Liver (tissue), 9 donors: ENCODE data around the gene PLXNA2. TPM values are rescaled to one million over a fixed set of nuclear protein-coding genes. Genes with fewer than 3 reads are reported as not detected.
A peak's percentile ranks its signal among the peaks of the same experiment; 100 is the strongest.

Experiments used
- DNase-seq: peaks from one replicate; pipeline ENCODE4 v3.0.0-alpha.2; 2017; ENCODE audit warnings: low spot score
- H3K27ac ChIP-seq, 2 donors: one replicate each; pipeline ENCODE4 v1.7.0; 2013; ENCODE audit warnings: inconsistent platforms in 2 of 2, low read length in 2 of 2, control low read depth in 1 of 2, low read depth in 1 of 2, mild to moderate bottlenecking in 1 of 2
- H3K27me3 ChIP-seq, 4 donors: one replicate each; pipeline versions ENCODE4 v1.6.1 to v1.7.0; 2013; ENCODE audit warnings: low read length in 3 of 4, inconsistent platforms in 1 of 4, mild to moderate bottlenecking in 1 of 4, moderate library complexity in 1 of 4; ENCODE audit not compliant: control insufficient read depth in 4 of 4, insufficient read depth in 4 of 4
- H3K36me3 ChIP-seq, 4 donors: one replicate each; pipeline versions ENCODE4 v1.6.1 to v1.7.0; 2013; ENCODE audit warnings: low read length in 3 of 4, mild to moderate bottlenecking in 3 of 4, low read depth in 1 of 4, moderate library complexity in 1 of 4; ENCODE audit not compliant: control insufficient read depth in 4 of 4, insufficient read depth in 3 of 4
- H3K4me1 ChIP-seq, 4 donors: one replicate each; pipeline versions ENCODE4 v1.6.1 to v1.7.0; 2013; ENCODE audit warnings: low read length in 3 of 4, mild to moderate bottlenecking in 3 of 4, moderate library complexity in 1 of 4; ENCODE audit not compliant: control insufficient read depth in 4 of 4, insufficient read depth in 4 of 4
- H3K4me3 ChIP-seq, 3 donors: one replicate each; pipeline versions ENCODE4 v1.6.1 to v1.7.0; 2013; ENCODE audit warnings: low read length in 3 of 3, control low read depth in 1 of 3, low read depth in 1 of 3, mild to moderate bottlenecking in 1 of 3
- H3K9ac ChIP-seq, 2 donors: one replicate each; pipeline ENCODE4 v1.7.0; 2013; ENCODE audit warnings: low read length in 2 of 2, mild to moderate bottlenecking in 2 of 2, moderate library complexity in 2 of 2, control low read depth in 1 of 2, low read depth in 1 of 2
- H3K9me3 ChIP-seq, 4 donors: one replicate each; pipeline versions ENCODE4 v1.6.1 to v1.7.0; 2013; ENCODE audit warnings: low read length in 3 of 4; ENCODE audit not compliant: control insufficient read depth in 4 of 4
- ATF3 ChIP-seq: IDR thresholded peaks from 2 replicates; pipeline ENCODE4 v1.6.1; 2016; ENCODE audit warnings: antibody characterized with exemption
- EGR1 ChIP-seq, 2 donors: IDR thresholded peaks; 2 replicates each; pipeline ENCODE4 v1.6.1; 2016 to 2018; ENCODE audit warnings: antibody characterized with exemption in 2 of 2, low read depth in 2 of 2
- FOXA1 ChIP-seq: IDR thresholded peaks from 2 replicates; pipeline ENCODE4 v1.6.1; 2016; ENCODE audit warnings: antibody characterized with exemption
- FOXA2 ChIP-seq: IDR thresholded peaks from 2 replicates; pipeline ENCODE4 v1.6.1; 2016; ENCODE audit warnings: antibody characterized with exemption
- GABPA ChIP-seq, 2 donors: IDR thresholded peaks in 1 of 2; conservative IDR thresholded peaks in 1 of 2; 2 replicates each; pipeline ENCODE4 v1.6.1; 2016; ENCODE audit warnings: antibody characterized with exemption in 2 of 2, mild to moderate bottlenecking in 1 of 2, moderate library complexity in 1 of 2
- HNF4A ChIP-seq, 2 donors: conservative IDR thresholded peaks; 2 replicates each; pipeline ENCODE4 v1.6.1; 2016; ENCODE audit warnings: antibody characterized with exemption in 2 of 2, mild to moderate bottlenecking in 2 of 2
- HNF4G ChIP-seq: IDR thresholded peaks from 2 replicates; pipeline ENCODE4 v1.6.1; 2016; ENCODE audit warnings: antibody characterized with exemption
- JUND ChIP-seq, 2 donors: IDR thresholded peaks; 2 replicates each; pipeline ENCODE4 v1.6.1; 2016; ENCODE audit warnings: antibody characterized with exemption in 2 of 2
- NR2F2 ChIP-seq: IDR thresholded peaks from 2 replicates; pipeline ENCODE4 v1.6.1; 2016; ENCODE audit warnings: antibody characterized with exemption
- RAD21 ChIP-seq, 2 donors: IDR thresholded peaks; 2 replicates each; pipeline ENCODE4 v1.6.1; 2016; ENCODE audit warnings: antibody characterized with exemption in 2 of 2, mild to moderate bottlenecking in 2 of 2
- RXRA ChIP-seq, 2 donors: IDR thresholded peaks; 2 replicates each; pipeline ENCODE4 v1.6.1; 2017 to 2018; ENCODE audit warnings: antibody characterized with exemption in 2 of 2, mild to moderate bottlenecking in 1 of 2
- SP1 ChIP-seq: IDR thresholded peaks from 2 replicates; pipeline ENCODE4 v1.6.1; 2018; ENCODE audit warnings: antibody characterized with exemption, mild to moderate bottlenecking
- TAF1 ChIP-seq: conservative IDR thresholded peaks from 2 replicates; pipeline ENCODE4 v1.6.1; 2016; ENCODE audit warnings: antibody characterized with exemption, mild to moderate bottlenecking
- YY1 ChIP-seq: IDR thresholded peaks from 2 replicates; pipeline ENCODE4 v1.6.1; 2016; ENCODE audit warnings: antibody characterized with exemption, mild to moderate bottlenecking
- ZBTB33 ChIP-seq: IDR thresholded peaks from 2 replicates; pipeline ENCODE4 v1.6.1; 2016; ENCODE audit warnings: antibody characterized with exemption
- WGBS: extraction: QIAGEN DNeasy Blood & Tissue Kit; methylation state at CpG from one replicate; pipeline ENCODE4 v1.1.7; 2013; 5-methylcytosine and 5-hydroxymethylcytosine counted together
- polyA plus RNA-seq, 2 donors: library from polyadenylated mRNA; stranded (reverse) in 1 of 2; unstranded in 1 of 2; fragments of 200-250 nt in 1 of 2; fragments of >200 nt in 1 of 2; fragmentation: Nextera tagmentation in 1 of 2; extraction: Ambion mirVana in 1 of 2; gene quantifications; one replicate each; pipeline versions ENCODE4 v1.2.1 to v1.2.3, GENCODE V29; 2013 to 2015
- total RNA-seq, 2 donors: library from RNA; depleted of rRNA; stranded (reverse); fragments of >200 nt; gene quantifications; one replicate each; pipeline ENCODE4 v1.2.3, GENCODE V29; 2014
- TF ChIP-seq, protein P1 (sequence below): fragments of 150-350 bp; IDR thresholded peaks from 2 replicates; pipeline ENCODE4 v1.5.1; 2017; ENCODE audit warnings: improper control_type of control experiment, low read depth, low read length; ENCODE audit not compliant: missing input control
- TF ChIP-seq, protein P2 (sequence below): IDR thresholded peaks from 2 replicates; pipeline ENCODE4 v1.6.1; 2016; ENCODE audit warnings: antibody characterized with exemption, mild to moderate bottlenecking
- TF ChIP-seq, protein P3 (sequence below): IDR thresholded peaks from 2 replicates; pipeline ENCODE4 v1.6.1; 2016; ENCODE audit warnings: antibody characterized with exemption
- donor health status: healthy.
- donor health status: healthy.
- donor health status: healthy.
- donor health status: healthy.
- donor health status: healthy.

Gene PLXNA2
- total and polyA plus RNA-seq, 4 donors = 1.8 to 9.2 (median 2.8) TPM

DNA sequence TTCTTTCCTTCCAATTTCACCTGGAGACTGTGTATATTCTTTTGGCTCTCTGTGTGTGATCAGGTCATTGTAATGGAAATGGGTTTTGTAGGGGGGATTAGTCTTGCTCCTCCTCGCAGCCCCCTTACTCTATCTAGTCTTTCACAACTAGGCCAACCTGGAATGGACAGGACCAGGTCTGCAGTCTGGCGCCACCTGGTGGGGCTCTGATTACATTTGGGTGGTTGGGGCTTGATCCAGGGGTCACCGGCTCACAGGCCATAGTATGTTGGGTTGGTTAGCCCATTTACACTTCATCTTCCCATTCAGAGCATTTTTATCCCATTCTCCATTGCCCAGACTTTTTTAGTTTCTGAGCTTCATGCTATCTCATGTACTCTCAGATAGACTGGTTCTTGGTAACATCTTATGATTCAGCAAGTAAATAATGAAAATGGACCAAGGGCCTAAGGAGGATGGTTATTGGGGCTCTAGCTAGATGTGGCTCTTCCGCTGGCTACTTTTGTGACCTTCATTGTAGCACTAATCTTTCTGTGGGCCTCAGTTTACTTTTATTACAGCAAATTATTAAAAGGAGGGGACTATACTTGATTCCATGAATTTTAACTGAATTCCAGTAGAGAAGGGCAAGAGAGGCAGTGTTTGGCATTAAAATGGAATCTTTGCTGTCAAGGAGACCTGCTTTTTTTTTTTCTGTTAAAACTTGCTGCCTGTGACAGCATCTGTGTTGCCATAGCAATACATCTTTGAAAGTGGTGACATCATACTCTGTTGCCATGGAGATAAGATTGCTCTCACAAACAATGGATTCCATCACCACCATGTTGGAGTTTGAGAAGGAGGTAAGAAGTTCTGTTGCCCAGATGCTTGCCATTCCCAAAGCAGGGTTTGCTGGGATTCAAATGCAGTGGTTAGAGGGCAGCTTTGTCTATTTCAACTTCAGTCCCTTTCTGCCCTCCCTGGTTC, 150.1 kb downstream of the PLXNA2 start:
- Histone ChIP-seq H3K4me1 (peaks cover 0 to 4% (median 1%) of the 10 kb centered on the region in 4 donors), H3K27ac (no peak overlapping the region), H3K4me3 (no peak overlapping the region), H3K9me3 (no peaks in the 10 kb centered on the region), H3K27me3 (no peaks in the 10 kb centered on the region), H3K36me3 (peaks cover 5 to 46% (median 7%) of the 10 kb centered on the region in 4 donors), H3K9ac (no peak overlapping the region)
- peak; percentile 72 for DNase-seq
- WGBS = 65% methylated on average over 4 of the region's 4 CpGs
- TF ChIP-seq SP1 (no peak), RAD21 (IDR thresholded peaks at IDR 0.05) (peak; percentile 73 to 84), HNF4A (conservative IDR thresholded peaks at IDR 0.05) (peak in 1 of 2 donors; percentile 21), TAF1 (no peak), RXRA (IDR thresholded peaks at IDR 0.05) (peak; percentile 15 to 44), FOXA1 (no peak), GABPA (IDR thresholded peaks at IDR 0.05 in 1 of 2, conservative IDR thresholded peaks at IDR 0.05 in 1 of 2) (no peak)
- TF ChIP-seq, protein P1, sequence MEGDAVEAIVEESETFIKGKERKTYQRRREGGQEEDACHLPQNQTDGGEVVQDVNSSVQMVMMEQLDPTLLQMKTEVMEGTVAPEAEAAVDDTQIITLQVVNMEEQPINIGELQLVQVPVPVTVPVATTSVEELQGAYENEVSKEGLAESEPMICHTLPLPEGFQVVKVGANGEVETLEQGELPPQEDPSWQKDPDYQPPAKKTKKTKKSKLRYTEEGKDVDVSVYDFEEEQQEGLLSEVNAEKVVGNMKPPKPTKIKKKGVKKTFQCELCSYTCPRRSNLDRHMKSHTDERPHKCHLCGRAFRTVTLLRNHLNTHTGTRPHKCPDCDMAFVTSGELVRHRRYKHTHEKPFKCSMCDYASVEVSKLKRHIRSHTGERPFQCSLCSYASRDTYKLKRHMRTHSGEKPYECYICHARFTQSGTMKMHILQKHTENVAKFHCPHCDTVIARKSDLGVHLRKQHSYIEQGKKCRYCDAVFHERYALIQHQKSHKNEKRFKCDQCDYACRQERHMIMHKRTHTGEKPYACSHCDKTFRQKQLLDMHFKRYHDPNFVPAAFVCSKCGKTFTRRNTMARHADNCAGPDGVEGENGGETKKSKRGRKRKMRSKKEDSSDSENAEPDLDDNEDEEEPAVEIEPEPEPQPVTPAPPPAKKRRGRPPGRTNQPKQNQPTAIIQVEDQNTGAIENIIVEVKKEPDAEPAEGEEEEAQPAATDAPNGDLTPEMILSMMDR = peak; percentile 46

- DNase-seq = no peak
- H3K9ac ChIP-seq = no peak overlapping the region
- no peaks in the 10 kb centered on the region for H3K27me3 ChIP-seq
- H3K27ac ChIP-seq = no peak overlapping the region
- H3K36me3 ChIP-seq = peaks cover 5 to 46% (median 7%) of the 10 kb centered on the region in 4 donors
- WGBS = 92% methylated on average over 3 of the region's 3 CpGs
- TF ChIP-seq FOXA1 (no peak), TAF1 (no peak), NR2F2 (no peak), GABPA (IDR thresholded peaks at IDR 0.05 in 1 of 2, conservative IDR thresholded peaks at IDR 0.05 in 1 of 2) (no peak), RAD21 (IDR thresholded peaks at IDR 0.05) (no peak), YY1 (no peak), FOXA2 (no peak), EGR1 (IDR thresholded peaks at IDR 0.05; ENCODE audit: low read depth in 2 of 2) (no peak), SP1 (no peak), HNF4A (conservative IDR thresholded peaks at IDR 0.05) (no peak), JUND (IDR thresholded peaks at IDR 0.05) (no peak), ATF3 (no peak), ZBTB33 (no peak), RXRA (IDR thresholded peaks at IDR 0.05) (no peak), HNF4G (no peak)
- TF ChIP-seq, protein P1 = no peak
- TF ChIP-seq, protein P2, sequence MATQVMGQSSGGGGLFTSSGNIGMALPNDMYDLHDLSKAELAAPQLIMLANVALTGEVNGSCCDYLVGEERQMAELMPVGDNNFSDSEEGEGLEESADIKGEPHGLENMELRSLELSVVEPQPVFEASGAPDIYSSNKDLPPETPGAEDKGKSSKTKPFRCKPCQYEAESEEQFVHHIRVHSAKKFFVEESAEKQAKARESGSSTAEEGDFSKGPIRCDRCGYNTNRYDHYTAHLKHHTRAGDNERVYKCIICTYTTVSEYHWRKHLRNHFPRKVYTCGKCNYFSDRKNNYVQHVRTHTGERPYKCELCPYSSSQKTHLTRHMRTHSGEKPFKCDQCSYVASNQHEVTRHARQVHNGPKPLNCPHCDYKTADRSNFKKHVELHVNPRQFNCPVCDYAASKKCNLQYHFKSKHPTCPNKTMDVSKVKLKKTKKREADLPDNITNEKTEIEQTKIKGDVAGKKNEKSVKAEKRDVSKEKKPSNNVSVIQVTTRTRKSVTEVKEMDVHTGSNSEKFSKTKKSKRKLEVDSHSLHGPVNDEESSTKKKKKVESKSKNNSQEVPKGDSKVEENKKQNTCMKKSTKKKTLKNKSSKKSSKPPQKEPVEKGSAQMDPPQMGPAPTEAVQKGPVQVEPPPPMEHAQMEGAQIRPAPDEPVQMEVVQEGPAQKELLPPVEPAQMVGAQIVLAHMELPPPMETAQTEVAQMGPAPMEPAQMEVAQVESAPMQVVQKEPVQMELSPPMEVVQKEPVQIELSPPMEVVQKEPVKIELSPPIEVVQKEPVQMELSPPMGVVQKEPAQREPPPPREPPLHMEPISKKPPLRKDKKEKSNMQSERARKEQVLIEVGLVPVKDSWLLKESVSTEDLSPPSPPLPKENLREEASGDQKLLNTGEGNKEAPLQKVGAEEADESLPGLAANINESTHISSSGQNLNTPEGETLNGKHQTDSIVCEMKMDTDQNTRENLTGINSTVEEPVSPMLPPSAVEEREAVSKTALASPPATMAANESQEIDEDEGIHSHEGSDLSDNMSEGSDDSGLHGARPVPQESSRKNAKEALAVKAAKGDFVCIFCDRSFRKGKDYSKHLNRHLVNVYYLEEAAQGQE = no peak
- TF ChIP-seq, protein P3, sequence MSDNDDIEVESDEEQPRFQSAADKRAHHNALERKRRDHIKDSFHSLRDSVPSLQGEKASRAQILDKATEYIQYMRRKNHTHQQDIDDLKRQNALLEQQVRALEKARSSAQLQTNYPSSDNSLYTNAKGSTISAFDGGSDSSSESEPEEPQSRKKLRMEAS = no peak
- H3K4me3 ChIP-seq = no peak overlapping the region
- no peaks in the 10 kb centered on the region for H3K9me3 ChIP-seq
- no peaks in the 10 kb centered on the region for H3K4me1 ChIP-seq
These were observed 151.1 kb downstream of the PLXNA2 start for GRCh38 chr1:208093046-208093445.
